ENCODE results near the gene JPH4. TPM values are rescaled to one million over a fixed set of nuclear protein-coding genes. Genes with fewer than 3 reads are reported as not detected.
"Not testable (repeated sequence)": the region's sequence is repeated elsewhere in the genome, so short reads cannot be mapped to it uniquely, and the experiment has no call there.

Gene JPH4
- total RNA-seq, 1 donor from 2014 or later, result 2.0 TPM

- no peak for ATAC-seq (ENCODE audit: low read depth)
- peaks cover 12% of the 10 kb centered on the region for H3K27me3 Mint-ChIP-seq
Measured at GRCh38 chr14:23612354-23612732, 33.8 kb upstream of the JPH4 start.

GRCh38 chr14:23610815-23611289 is 32.3 kb upstream of the JPH4 start:
- intact Hi-C loops (cut with micrococcal nuclease), result no loop called here
- Mint-ChIP-seq H3K9me3 (no peaks in the 10 kb centered on the region), H3K4me1 (no peaks in the 10 kb centered on the region), H3K36me3 (ENCODE audit: low read depth) (no peaks in the 10 kb centered on the region), H3K4me3 (no peak overlapping the region), H3K27me3 (peaks cover 14% of the 10 kb centered on the region), H3K27ac (no peak overlapping the region)
- ATAC-seq (ENCODE audit: low read depth) (no peak), DNase-seq (no peak)
- ChIA-PET POLR2A (no interaction called here), CTCF (no interaction called here)
- no peak for TF ChIP-seq CTCF (IDR thresholded peaks at IDR 0.05)

More at GRCh38 chr14:23612354-23612732, 33.8 kb upstream of the JPH4 start:
- Mint-ChIP-seq H3K36me3 (ENCODE audit: low read depth) (no peaks in the 10 kb centered on the region), H3K4me1 (no peaks in the 10 kb centered on the region), H3K27ac (no peak overlapping the region), H3K9me3 (no peaks in the 10 kb centered on the region), H3K4me3 (no peak overlapping the region)
- TF ChIP-seq CTCF (IDR thresholded peaks at IDR 0.05), result no peak
- ChIA-PET POLR2A (no interaction called here), CTCF (interaction anchor here (1.4 kb wide), 1 partner anchor 20 kb away, joined by 3 read pairs; no protein-coding TSS in a partner anchor)
- intact Hi-C loops (cut with micrococcal nuclease), result no loop called here
- DNase-seq, result no peak

GRCh38 chr14:23610090-23610814 is 31.7 kb upstream of the JPH4 start:
- H3K27me3 Mint-ChIP-seq, result peaks cover 12% of the 10 kb centered on the region
- intact Hi-C loops (cut with micrococcal nuclease), result no loop called here
- ChIA-PET CTCF (no interaction called here), POLR2A (no interaction called here)
- no peaks in the 10 kb centered on the region for H3K36me3 Mint-ChIP-seq (ENCODE audit: low read depth)
- TF ChIP-seq CTCF (IDR thresholded peaks at IDR 0.05), result no peak
- H3K4me1 Mint-ChIP-seq, result no peaks in the 10 kb centered on the region
- H3K27ac Mint-ChIP-seq, result no peak overlapping the region
- ATAC-seq (ENCODE audit: low read depth) (no peak), DNase-seq (no peak)
- H3K4me3 Mint-ChIP-seq, result no peak overlapping the region
- no peaks in the 10 kb centered on the region for H3K9me3 Mint-ChIP-seq

GRCh38 chr14:23609411-23610089 is 31.0 kb upstream of the JPH4 start:
- CTCF ChIA-PET; H3K4me1 Mint-ChIP-seq; intact Hi-C loops (cut with micrococcal nuclease); H3K4me3 Mint-ChIP-seq; DNase-seq; H3K27ac Mint-ChIP-seq; POLR2A ChIA-PET; H3K36me3 Mint-ChIP-seq (ENCODE audit: low read depth); ATAC-seq (ENCODE audit: low read depth); H3K9me3 Mint-ChIP-seq: not testable (repeated sequence)
- H3K27me3 Mint-ChIP-seq, result peaks cover 11% of the 10 kb centered on the region

- H3K4me1 Mint-ChIP-seq, result no peaks in the 10 kb centered on the region
Measured at GRCh38 chr14:23609001-23609400, 30.4 kb upstream of the JPH4 start.

More at GRCh38 chr14:23609001-23609400, 30.4 kb upstream of the JPH4 start:
- intact Hi-C loops (cut with micrococcal nuclease), result no loop called here
- Mint-ChIP-seq H3K4me3 (no peak overlapping the region), H3K27me3 (peaks cover 8% of the 10 kb centered on the region), H3K36me3 (ENCODE audit: low read depth) (no peaks in the 10 kb centered on the region), H3K27ac (no peak overlapping the region), H3K9me3 (no peaks in the 10 kb centered on the region)
- ChIA-PET POLR2A (no interaction called here), CTCF (no interaction called here)
- ATAC-seq (ENCODE audit: low read depth), result no peak
- TF ChIP-seq CTCF (IDR thresholded peaks at IDR 0.05), result no peak
- DNase-seq, result no peak

Measured in activated B cell treated with CpG ODN at 0.5 μM for 24 hours (primary cell).